Thoracic aorta (tissue), 2 donors: ENCODE results near the gene UBN1. TPM values are rescaled to one million over a fixed set of nuclear protein-coding genes. Genes with fewer than 3 reads are reported as not detected.

ENCODE experiments used
- ATAC-seq: fragments of 150-250 bp; one replicate; pipeline ENCODE4 v1.8.0; 2017; ENCODE audit warnings: low read depth; ENCODE audit not compliant: insufficient number of reproducible peaks, low FRiP score
- DNase-seq: peaks from one replicate; pipeline ENCODE4 v3.0.0-alpha.2; 2020; ENCODE audit warnings: low spot score
- H3K27ac ChIP-seq, 2 donors: fragments of 200-600 bp; sonication (generic); 1 replicate in 1 of 2; 2 replicates in 1 of 2; pipeline ENCODE4 v1.5.1; 2016; ENCODE audit warnings: mild to moderate bottlenecking in 2 of 2, moderate library complexity in 2 of 2
- H3K27me3 ChIP-seq: fragments of 200-600 bp; sonication (generic); replicated peaks from 2 replicates; pipeline ENCODE4 v1.6.0; 2016; ENCODE audit warnings: mild to moderate bottlenecking; ENCODE audit not compliant: insufficient read depth
- H3K36me3 ChIP-seq: fragments of 200-600 bp; sonication (generic); one replicate; pipeline ENCODE4 v1.5.1; 2016
- H3K4me1 ChIP-seq, 2 donors: fragments of 200-600 bp; sonication (generic); 1 replicate in 1 of 2; 2 replicates in 1 of 2; pipeline versions ENCODE4 v1.5.1 to v1.6.0; 2016; ENCODE audit warnings: low read depth in 2 of 2, mild to moderate bottlenecking in 1 of 2; ENCODE audit not compliant: control insufficient read depth in 1 of 2
- H3K4me3 ChIP-seq: fragments of 200-600 bp; sonication (generic); 2 replicates; pipeline ENCODE4 v1.5.1; 2016; ENCODE audit warnings: mild to moderate bottlenecking
- H3K9me3 ChIP-seq: fragments of 200-600 bp; sonication (generic); 2 replicates; pipeline ENCODE4 v1.5.1; 2016
- CTCF ChIP-seq: fragments of 200-600 bp; sonication (generic); IDR thresholded peaks from one replicate; pipeline ENCODE4 v1.5.1; 2019; ENCODE audit warnings: antibody characterized with exemption
- total RNA-seq, 2 donors: library from RNA; depleted of rRNA; stranded (reverse); fragments of >200 nt; gene quantifications; one replicate each; pipeline versions ENCODE4 v1.1.0 to v1.2.3, GENCODE V29; 2016

UBN1 gene
- total RNA-seq, 2 donors from 2014 or later = 27.1 to 37.0 TPM

GRCh38 chr16:4800290-4801041 lies 46.8 kb upstream of the UBN1 start:
- ATAC-seq (no peak), DNase-seq (no peak)
- Histone ChIP-seq H3K9me3 (no peaks in the 10 kb centered on the region), H3K4me3 (no peak overlapping the region), H3K4me1 (peaks cover 9 to 21% of the 10 kb centered on the region in 2 donors), H3K27ac (no peak overlapping the region), H3K36me3 (peaks cover 17% of the 10 kb centered on the region), H3K27me3 (no peaks in the 10 kb centered on the region)
- no peak for TF ChIP-seq CTCF

GRCh38 chr16:4801051-4801961 lies 46.0 kb upstream of the UBN1 start:
- no peak for TF ChIP-seq CTCF
- no peaks in the 10 kb centered on the region for H3K27me3 ChIP-seq
- peak overlapping the region; percentile 49 to 53 for H3K27ac ChIP-seq
- no peak for ATAC-seq
- peaks cover 23% of the 10 kb centered on the region for H3K36me3 ChIP-seq
- H3K4me3 ChIP-seq = peak overlapping the region; percentile 81
- no peaks in the 10 kb centered on the region for H3K9me3 ChIP-seq
- no peak for DNase-seq
- H3K4me1 ChIP-seq = peaks cover 9 to 21% of the 10 kb centered on the region in 2 donors

GRCh38 chr16:4801962-4802658 lies 45.2 kb upstream of the UBN1 start, which contains the start of gene ROGDI:
TSS of gene ROGDI (minus strand) at chr16:4802633. CDS start at chr16:4802571, 62 bp downstream.
- H3K27ac ChIP-seq = peak within 1 kb of the TSS; percentile 53 to 86
- TF ChIP-seq CTCF = no peak
- no peaks in the 10 kb centered on the region for H3K27me3 ChIP-seq
- no peaks in the 10 kb centered on the region for H3K9me3 ChIP-seq
- H3K4me3 ChIP-seq = peak within 1 kb of the TSS; percentile 81
- ATAC-seq (peak; percentile 14), DNase-seq (peak; percentile 26)
- H3K4me1 ChIP-seq = peaks cover 9 to 21% of the 10 kb centered on the region in 2 donors
- peaks cover 23% of the 10 kb centered on the region for H3K36me3 ChIP-seq

- Histone ChIP-seq H3K27ac (peak overlapping the region; percentile 53 to 86), H3K27me3 (no peaks in the 10 kb centered on the region), H3K4me3 (peak overlapping the region; percentile 81), H3K36me3 (peaks cover 23% of the 10 kb centered on the region), H3K4me1 (peaks cover 9 to 21% of the 10 kb centered on the region in 2 donors), H3K9me3 (no peaks in the 10 kb centered on the region)
- ATAC-seq (peak; percentile 94), DNase-seq (peak; percentile 67)
- peak; percentile 14 for TF ChIP-seq CTCF
Observed at GRCh38 chr16:4802659-4803287, 44.5 kb upstream of the UBN1 start.
